ENCODE results near the gene LCN15. TPM values are rescaled to one million over a fixed set of nuclear protein-coding genes. Genes with fewer than 3 reads are reported as not detected.
"Not testable (repeated sequence)": the region's sequence is repeated elsewhere in the genome, so short reads cannot be mapped to it uniquely, and the experiment has no call there.

The LCN15 gene
- total RNA-seq, 2 experiments from 2014 or later, result not detected

DNA sequence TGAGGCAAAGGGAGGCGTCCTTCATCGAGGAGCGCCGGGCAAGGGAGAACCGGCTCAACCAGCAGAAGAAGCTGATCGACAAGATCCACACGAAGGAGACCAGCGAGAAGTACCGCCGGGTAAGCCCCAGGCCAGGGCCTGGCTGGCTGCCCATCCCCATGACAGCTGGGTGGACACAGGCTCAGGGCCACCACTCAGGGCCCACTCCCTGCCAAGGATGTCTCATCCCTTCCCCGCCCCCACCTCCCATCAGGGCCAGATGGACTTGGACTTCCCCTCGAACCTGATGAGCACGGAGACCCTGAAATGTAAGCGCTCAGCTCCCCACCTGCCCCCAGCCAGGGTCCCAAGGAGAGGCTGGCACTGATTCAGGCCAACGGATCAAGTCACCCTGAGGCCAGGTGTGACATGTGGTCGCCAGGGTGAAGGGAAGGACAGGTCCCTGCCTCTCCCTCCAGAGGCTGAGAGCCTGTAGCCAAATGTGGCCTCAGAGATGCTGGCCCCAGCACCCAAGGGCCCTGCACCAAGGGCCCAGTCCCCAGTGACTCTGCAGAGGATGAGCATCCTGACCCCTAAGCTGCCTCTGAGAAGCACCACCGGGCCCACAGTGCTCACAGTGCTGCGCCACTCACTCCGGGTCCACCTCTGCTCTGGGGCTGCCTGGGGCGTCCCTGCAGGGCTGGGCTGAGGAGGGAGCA is 40.3 kb upstream of the LCN15 start:
- Histone ChIP-seq H3K27ac (ENCODE audit: low read depth, low read length, poor library complexity, severe bottlenecking) (no peak overlapping the region), H3K4me2 (ENCODE audit: low read length) (no peak overlapping the region), H3K9me2 (ENCODE audit: insufficient read depth, low read length) (no peaks in the 10 kb centered on the region), H3K9me3 (ENCODE audit: low read length) (no peaks in the 10 kb centered on the region), H2AFZ (ENCODE audit: low read length) (no peak overlapping the region), H3K36me3 (ENCODE audit: insufficient read depth, low read length) (peaks cover 2% of the 10 kb centered on the region), H3K79me2 (ENCODE audit: insufficient read depth, low read depth, low read length) (peaks cover 17% of the 10 kb centered on the region), H3K4me3 (ENCODE audit: low read depth, low read length, poor library complexity, severe bottlenecking) (no peak overlapping the region), H3K4me1 (ENCODE audit: insufficient read depth, low read length, poor library complexity, severe bottlenecking) (peaks cover 39% of the 10 kb centered on the region), H4K20me1 (ENCODE audit: insufficient read depth, low read length) (peaks cover 8% of the 10 kb centered on the region; the same call in 1 of the 2 replicates)
- TF ChIP-seq, protein P1, sequence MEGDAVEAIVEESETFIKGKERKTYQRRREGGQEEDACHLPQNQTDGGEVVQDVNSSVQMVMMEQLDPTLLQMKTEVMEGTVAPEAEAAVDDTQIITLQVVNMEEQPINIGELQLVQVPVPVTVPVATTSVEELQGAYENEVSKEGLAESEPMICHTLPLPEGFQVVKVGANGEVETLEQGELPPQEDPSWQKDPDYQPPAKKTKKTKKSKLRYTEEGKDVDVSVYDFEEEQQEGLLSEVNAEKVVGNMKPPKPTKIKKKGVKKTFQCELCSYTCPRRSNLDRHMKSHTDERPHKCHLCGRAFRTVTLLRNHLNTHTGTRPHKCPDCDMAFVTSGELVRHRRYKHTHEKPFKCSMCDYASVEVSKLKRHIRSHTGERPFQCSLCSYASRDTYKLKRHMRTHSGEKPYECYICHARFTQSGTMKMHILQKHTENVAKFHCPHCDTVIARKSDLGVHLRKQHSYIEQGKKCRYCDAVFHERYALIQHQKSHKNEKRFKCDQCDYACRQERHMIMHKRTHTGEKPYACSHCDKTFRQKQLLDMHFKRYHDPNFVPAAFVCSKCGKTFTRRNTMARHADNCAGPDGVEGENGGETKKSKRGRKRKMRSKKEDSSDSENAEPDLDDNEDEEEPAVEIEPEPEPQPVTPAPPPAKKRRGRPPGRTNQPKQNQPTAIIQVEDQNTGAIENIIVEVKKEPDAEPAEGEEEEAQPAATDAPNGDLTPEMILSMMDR (conservative IDR thresholded peaks at IDR 0.05; ENCODE audit: low read length), result no peak
- no peak for TF ChIP-seq EZH2phosphoT487 (IDR thresholded peaks at IDR 0.05; ENCODE audit: borderline replicate concordance, low read depth, low read length)
- no peak for DNase-seq (ENCODE audit: low spot score)
- intact Hi-C loops (cut with micrococcal nuclease; ENCODE audit: unreplicated experiment), result no loop called here
- CTCF ChIA-PET (ENCODE audit: unreplicated experiment), result no interaction called here
- POLR2A ChIA-PET, result no interaction called here
- no TSS peak for BruUV-seq (replicated peaks)

DNA sequence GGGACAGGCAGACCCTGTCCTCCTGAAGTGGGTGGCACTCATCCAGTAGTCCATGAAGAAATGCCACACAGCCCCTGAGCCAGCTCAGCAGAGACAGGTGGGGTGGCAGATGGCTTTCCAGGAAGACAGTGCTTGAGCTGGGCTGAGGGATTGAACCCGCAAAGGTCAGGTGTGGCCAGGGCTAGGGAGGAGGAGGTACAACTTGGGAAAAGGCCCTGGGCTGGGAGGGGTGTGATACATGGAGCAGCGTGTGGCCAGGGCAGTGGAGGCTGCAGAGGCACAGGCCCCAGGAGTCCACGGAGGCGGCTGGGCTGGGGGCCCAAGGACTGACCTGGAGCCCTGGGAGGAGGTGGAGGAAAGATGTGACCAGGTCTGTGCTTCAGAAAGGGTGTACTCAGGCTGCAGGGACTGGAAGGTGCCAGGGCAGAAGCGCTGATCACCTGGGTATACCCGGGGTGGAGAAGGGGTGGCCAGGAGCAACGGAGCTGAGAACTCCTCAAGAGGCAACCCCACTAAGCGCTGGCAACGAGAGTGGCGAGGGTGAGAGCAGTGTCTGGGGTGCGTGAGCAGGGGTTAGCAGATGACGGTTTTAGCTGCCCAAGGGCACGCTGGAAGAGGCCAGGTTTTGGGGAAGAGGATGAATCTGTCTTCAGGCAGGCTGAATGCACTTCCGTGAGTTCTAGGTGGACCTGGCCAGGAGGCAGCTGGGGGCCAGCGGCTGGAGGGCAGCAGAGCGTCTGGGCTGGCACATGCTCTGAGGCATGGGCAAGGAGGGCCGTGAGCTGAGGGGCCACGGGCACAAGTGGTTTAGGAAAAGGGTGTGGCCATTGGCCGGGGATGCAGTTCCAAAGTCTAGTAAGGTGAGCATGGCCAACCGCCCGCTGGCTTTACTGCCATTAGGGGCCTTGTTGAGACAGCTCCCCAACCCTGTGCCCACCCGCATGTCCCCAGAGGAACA is 39.5 kb upstream of the LCN15 start:
- ChIA-PET POLR2A (no interaction called here), CTCF (ENCODE audit: unreplicated experiment) (no interaction called here)
- Histone ChIP-seq H4K20me1 (ENCODE audit: insufficient read depth, low read length) (peaks cover under 1% of the 10 kb centered on the region; the same call in 1 of the 2 replicates), H3K4me3 (ENCODE audit: low read depth, low read length, poor library complexity, severe bottlenecking) (no peak overlapping the region), H3K9me3 (ENCODE audit: low read length) (no peaks in the 10 kb centered on the region), H3K4me1 (ENCODE audit: insufficient read depth, low read length, poor library complexity, severe bottlenecking) (peaks cover 38% of the 10 kb centered on the region), H3K4me2 (ENCODE audit: low read length) (no peak overlapping the region), H3K27ac (ENCODE audit: low read depth, low read length, poor library complexity, severe bottlenecking) (no peak overlapping the region), H3K36me3 (ENCODE audit: insufficient read depth, low read length) (no peaks in the 10 kb centered on the region), H3K9me2 (ENCODE audit: insufficient read depth, low read length) (no peaks in the 10 kb centered on the region), H3K79me2 (ENCODE audit: insufficient read depth, low read depth, low read length) (peaks cover 9% of the 10 kb centered on the region), H2AFZ (ENCODE audit: low read length) (no peak overlapping the region)
- no TSS peak for BruUV-seq (replicated peaks)
- no peak for DNase-seq (ENCODE audit: low spot score)
- TF ChIP-seq EZH2phosphoT487 (IDR thresholded peaks at IDR 0.05; ENCODE audit: borderline replicate concordance, low read depth, low read length), result no peak
- TF ChIP-seq, protein P1 (conservative IDR thresholded peaks at IDR 0.05; ENCODE audit: low read length), result no peak
- intact Hi-C loops (cut with micrococcal nuclease; ENCODE audit: unreplicated experiment), result no loop called here

DNA sequence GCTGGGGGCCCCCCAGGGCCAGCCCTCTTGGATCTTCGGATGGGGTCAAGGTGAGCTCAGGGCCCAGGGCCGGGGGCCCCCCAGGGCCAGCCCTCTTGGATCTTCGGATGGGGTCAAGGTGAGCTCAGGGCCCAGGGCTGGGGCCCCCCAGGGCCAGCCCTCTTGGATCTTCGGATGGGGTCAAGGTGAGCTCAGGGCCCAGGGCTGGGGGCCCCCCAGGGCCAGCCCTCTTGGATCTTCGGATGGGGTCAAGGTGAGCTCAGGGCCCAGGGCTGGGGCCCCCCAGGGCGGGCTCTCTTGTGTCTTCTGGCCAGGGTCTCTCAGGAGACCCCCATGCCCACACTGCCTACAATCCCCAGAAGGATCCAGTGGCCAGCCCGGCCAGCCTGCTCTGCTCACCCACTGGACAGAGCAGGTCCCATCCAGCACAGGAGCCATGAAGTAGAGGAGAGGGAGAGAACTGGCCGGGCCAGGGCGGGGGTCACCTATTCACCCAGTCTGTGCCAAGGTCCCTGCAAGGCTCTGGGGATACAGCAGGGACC is 38.8 kb upstream of the LCN15 start:
- DNase-seq (ENCODE audit: low spot score); POLR2A ChIA-PET; intact Hi-C loops (cut with micrococcal nuclease; ENCODE audit: unreplicated experiment); CTCF ChIA-PET (ENCODE audit: unreplicated experiment); BruUV-seq (replicated peaks); H3K9me2 ChIP-seq (ENCODE audit: insufficient read depth, low read length); H3K4me3 ChIP-seq (ENCODE audit: low read depth, low read length, poor library complexity, severe bottlenecking); H3K27ac ChIP-seq (ENCODE audit: low read depth, low read length, poor library complexity, severe bottlenecking); H3K36me3 ChIP-seq (ENCODE audit: insufficient read depth, low read length); H3K9me3 ChIP-seq (ENCODE audit: low read length); H3K4me2 ChIP-seq (ENCODE audit: low read length); H4K20me1 ChIP-seq (ENCODE audit: insufficient read depth, low read length); H2AFZ ChIP-seq (ENCODE audit: low read length); H3K79me2 ChIP-seq (ENCODE audit: insufficient read depth, low read depth, low read length): not testable (repeated sequence)
- H3K4me1 ChIP-seq (ENCODE audit: insufficient read depth, low read length, poor library complexity, severe bottlenecking), result peaks cover 38% of the 10 kb centered on the region

Data from OCI-LY7 (cell line).